Fibroblast of skin of left quadriceps (primary cell): ENCODE data around the gene SCN4A.
"Not testable (repeated sequence)": the region's sequence is repeated elsewhere in the genome, so short reads cannot be mapped to it uniquely, and the experiment has no call there.

Source experiments
- DNase-seq, 2 experiments: peaks; one replicate each; pipeline ENCODE4 v3.0.0-alpha.2; 2013; ENCODE audit warnings: low read depth in 2 of 2

The SCN4A gene

GRCh38 chr17:63934183-63935112 is 38.3 kb downstream of the SCN4A start:
- no peak for DNase-seq

- DNase-seq: no peak
Observed at GRCh38 chr17:63933598-63933997, 39.1 kb downstream of the SCN4A start.

GRCh38 chr17:63932721-63933120 is 40.0 kb downstream of the SCN4A start:
- no peak for DNase-seq

- no peak for DNase-seq
Observed at GRCh38 chr17:63931981-63932561, 40.6 kb downstream of the SCN4A start, which contains the start of gene CD79B. TSS of gene CD79B (minus strand) at chr17:63932331. CDS start at chr17:63932261, 70 bp downstream.

- DNase-seq: no peak
Observed at GRCh38 chr17:63930951-63931575, 41.7 kb downstream of the SCN4A start.

- no peak for DNase-seq
Observed at GRCh38 chr17:63929860-63930766, 42.6 kb downstream of the SCN4A start.

GRCh38 chr17:63928966-63929695 is 43.6 kb downstream of the SCN4A start:
- DNase-seq: no peak

GRCh38 chr17:63928172-63928666 is 44.5 kb downstream of the SCN4A start:
- no peak for DNase-seq

GRCh38 chr17:63927464-63928171 is 45.1 kb downstream of the SCN4A start:
- DNase-seq: no peak

- no peak for DNase-seq
Observed at GRCh38 chr17:63926164-63926563, 46.6 kb downstream of the SCN4A start.

GRCh38 chr17:63925615-63926014 is 47.1 kb downstream of the SCN4A start:
- DNase-seq: no peak

GRCh38 chr17:63922402-63922801 is 50.3 kb downstream of the SCN4A start:
- DNase-seq: not testable (repeated sequence)

- DNase-seq: not testable (repeated sequence)
Observed at GRCh38 chr17:63920779-63921178, 51.9 kb downstream of the SCN4A start.

GRCh38 chr17:63920050-63920449 is 52.7 kb downstream of the SCN4A start:
- not testable (repeated sequence) for DNase-seq

- peak; percentile 15 to 28 for DNase-seq
Observed at GRCh38 chr17:63919311-63919723, 53.4 kb downstream of the SCN4A start.

GRCh38 chr17:63918789-63919305 is 53.9 kb downstream of the SCN4A start, which contains the start of gene GH1:
TSS of gene GH1 (minus strand) at chr17:63918839. CDS start at chr17:63918776, 63 bp downstream.
- not testable (repeated sequence) for DNase-seq

GRCh38 chr17:63918305-63918704 is 54.4 kb downstream of the SCN4A start:
- no peak for DNase-seq

- DNase-seq: no peak
Observed at GRCh38 chr17:63917646-63918045, 55.1 kb downstream of the SCN4A start.

- not testable (repeated sequence) for DNase-seq
Observed at GRCh38 chr17:63917206-63917605, 55.5 kb downstream of the SCN4A start.
